ENCODE measurements around the gene MAP1LC3B.

MAP1LC3B gene

GRCh38 chr16:87391950-87392820 lies at the start of gene MAP1LC3B:
MAP1LC3B (plus strand) TSS chr16:87392336; CDS start chr16:87392428, 92 bp downstream.
- DNase-seq, result peak; percentile 96

GRCh38 chr16:87342504-87342903 lies 49.6 kb upstream of the MAP1LC3B start:
- DNase-seq, result no peak

- DNase-seq, result no peak
Observed at GRCh38 chr16:87342978-87343752, 49.0 kb upstream of the MAP1LC3B start.

GRCh38 chr16:87343753-87344050 lies 48.4 kb upstream of the MAP1LC3B start:
- no peak for DNase-seq

- no peak for DNase-seq
Observed at GRCh38 chr16:87344165-87344930, 47.8 kb upstream of the MAP1LC3B start.

GRCh38 chr16:87344931-87345631 lies 47.1 kb upstream of the MAP1LC3B start:
- no peak for DNase-seq

GRCh38 chr16:87345726-87346424 lies 46.3 kb upstream of the MAP1LC3B start:
- DNase-seq, result no peak

GRCh38 chr16:87346517-87347060 lies 45.5 kb upstream of the MAP1LC3B start:
- DNase-seq, result no peak

GRCh38 chr16:87347932-87348615 lies 44.1 kb upstream of the MAP1LC3B start:
- DNase-seq, result no peak

- no peak for DNase-seq
Observed at GRCh38 chr16:87348616-87349157, 43.4 kb upstream of the MAP1LC3B start.

- DNase-seq, result no peak
Observed at GRCh38 chr16:87350031-87350430, 42.1 kb upstream of the MAP1LC3B start.

GRCh38 chr16:87350681-87351319 lies 41.3 kb upstream of the MAP1LC3B start:
- DNase-seq, result peak; percentile 23

GRCh38 chr16:87351320-87351698 lies 40.8 kb upstream of the MAP1LC3B start:
- no peak for DNase-seq

- DNase-seq, result no peak
Observed at GRCh38 chr16:87352818-87353217, 39.3 kb upstream of the MAP1LC3B start.

GRCh38 chr16:87353613-87354012 lies 38.5 kb upstream of the MAP1LC3B start:
- DNase-seq, result no peak

- no peak for DNase-seq
Observed at GRCh38 chr16:87356491-87356853, 35.7 kb upstream of the MAP1LC3B start.

GRCh38 chr16:87358250-87358649 lies 33.9 kb upstream of the MAP1LC3B start:
- no peak for DNase-seq

GRCh38 chr16:87358696-87359095 lies 33.4 kb upstream of the MAP1LC3B start:
- no peak for DNase-seq

GRCh38 chr16:87359121-87359520 lies 33.0 kb upstream of the MAP1LC3B start:
- DNase-seq, result no peak

- no peak for DNase-seq
Observed at GRCh38 chr16:87360862-87361610, 31.1 kb upstream of the MAP1LC3B start.

Data from midbrain (tissue), 1 donor.